ENCODE measurements around the gene CRAT.

DNA sequence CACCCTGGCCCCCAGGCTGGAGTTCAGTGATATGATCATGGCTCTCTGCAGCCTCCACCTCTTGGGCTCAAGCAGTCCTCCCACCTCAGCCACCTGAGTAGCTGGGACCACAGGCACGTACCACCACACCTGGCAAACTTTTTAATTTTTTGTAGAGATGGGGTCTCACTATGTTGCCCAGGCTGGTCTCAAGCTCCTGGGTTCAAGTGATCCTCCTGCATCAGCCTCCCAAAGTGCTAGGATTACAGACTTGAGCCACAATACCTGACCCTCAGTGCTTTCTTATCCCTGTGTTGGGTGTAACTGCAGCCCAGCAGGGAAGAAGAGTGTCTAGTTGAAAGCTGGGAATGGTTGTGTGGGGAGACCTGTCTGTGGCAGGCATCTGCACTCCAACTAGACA is 11.5 kb upstream of the CRAT start:
- TF ChIP-seq JUNB (IDR thresholded peaks at IDR 0.05; ENCODE audit: unreplicated experiment) = no peak
- TF ChIP-seq, protein P1, sequence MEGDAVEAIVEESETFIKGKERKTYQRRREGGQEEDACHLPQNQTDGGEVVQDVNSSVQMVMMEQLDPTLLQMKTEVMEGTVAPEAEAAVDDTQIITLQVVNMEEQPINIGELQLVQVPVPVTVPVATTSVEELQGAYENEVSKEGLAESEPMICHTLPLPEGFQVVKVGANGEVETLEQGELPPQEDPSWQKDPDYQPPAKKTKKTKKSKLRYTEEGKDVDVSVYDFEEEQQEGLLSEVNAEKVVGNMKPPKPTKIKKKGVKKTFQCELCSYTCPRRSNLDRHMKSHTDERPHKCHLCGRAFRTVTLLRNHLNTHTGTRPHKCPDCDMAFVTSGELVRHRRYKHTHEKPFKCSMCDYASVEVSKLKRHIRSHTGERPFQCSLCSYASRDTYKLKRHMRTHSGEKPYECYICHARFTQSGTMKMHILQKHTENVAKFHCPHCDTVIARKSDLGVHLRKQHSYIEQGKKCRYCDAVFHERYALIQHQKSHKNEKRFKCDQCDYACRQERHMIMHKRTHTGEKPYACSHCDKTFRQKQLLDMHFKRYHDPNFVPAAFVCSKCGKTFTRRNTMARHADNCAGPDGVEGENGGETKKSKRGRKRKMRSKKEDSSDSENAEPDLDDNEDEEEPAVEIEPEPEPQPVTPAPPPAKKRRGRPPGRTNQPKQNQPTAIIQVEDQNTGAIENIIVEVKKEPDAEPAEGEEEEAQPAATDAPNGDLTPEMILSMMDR (conservative IDR thresholded peaks at IDR 0.05; ENCODE audit: low read depth in 2 of 2) = no peak
- TF ChIP-seq EZH2 (IDR thresholded peaks at IDR 0.05; ENCODE audit: low read depth, unreplicated experiment) = no peak
- TF ChIP-seq POLR2AphosphoS5 (IDR thresholded peaks at IDR 0.05; ENCODE audit: low read depth) = no peak
- TF ChIP-seq, protein P2, sequence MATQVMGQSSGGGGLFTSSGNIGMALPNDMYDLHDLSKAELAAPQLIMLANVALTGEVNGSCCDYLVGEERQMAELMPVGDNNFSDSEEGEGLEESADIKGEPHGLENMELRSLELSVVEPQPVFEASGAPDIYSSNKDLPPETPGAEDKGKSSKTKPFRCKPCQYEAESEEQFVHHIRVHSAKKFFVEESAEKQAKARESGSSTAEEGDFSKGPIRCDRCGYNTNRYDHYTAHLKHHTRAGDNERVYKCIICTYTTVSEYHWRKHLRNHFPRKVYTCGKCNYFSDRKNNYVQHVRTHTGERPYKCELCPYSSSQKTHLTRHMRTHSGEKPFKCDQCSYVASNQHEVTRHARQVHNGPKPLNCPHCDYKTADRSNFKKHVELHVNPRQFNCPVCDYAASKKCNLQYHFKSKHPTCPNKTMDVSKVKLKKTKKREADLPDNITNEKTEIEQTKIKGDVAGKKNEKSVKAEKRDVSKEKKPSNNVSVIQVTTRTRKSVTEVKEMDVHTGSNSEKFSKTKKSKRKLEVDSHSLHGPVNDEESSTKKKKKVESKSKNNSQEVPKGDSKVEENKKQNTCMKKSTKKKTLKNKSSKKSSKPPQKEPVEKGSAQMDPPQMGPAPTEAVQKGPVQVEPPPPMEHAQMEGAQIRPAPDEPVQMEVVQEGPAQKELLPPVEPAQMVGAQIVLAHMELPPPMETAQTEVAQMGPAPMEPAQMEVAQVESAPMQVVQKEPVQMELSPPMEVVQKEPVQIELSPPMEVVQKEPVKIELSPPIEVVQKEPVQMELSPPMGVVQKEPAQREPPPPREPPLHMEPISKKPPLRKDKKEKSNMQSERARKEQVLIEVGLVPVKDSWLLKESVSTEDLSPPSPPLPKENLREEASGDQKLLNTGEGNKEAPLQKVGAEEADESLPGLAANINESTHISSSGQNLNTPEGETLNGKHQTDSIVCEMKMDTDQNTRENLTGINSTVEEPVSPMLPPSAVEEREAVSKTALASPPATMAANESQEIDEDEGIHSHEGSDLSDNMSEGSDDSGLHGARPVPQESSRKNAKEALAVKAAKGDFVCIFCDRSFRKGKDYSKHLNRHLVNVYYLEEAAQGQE (IDR thresholded peaks at IDR 0.05; ENCODE audit: unreplicated experiment) = no peak
- no peak for TF ChIP-seq NANOG (IDR thresholded peaks at IDR 0.05; ENCODE audit: borderline replicate concordance)
- TF ChIP-seq CREB1 (CRISPR knock-in tag; IDR thresholded peaks at IDR 0.05; ENCODE audit: low read depth) = no peak

Measured in GM23338 (cell line).